Panc1 (cell line): ENCODE measurements around the gene B4GALNT4. TPM values are rescaled to one million over a fixed set of nuclear protein-coding genes. Genes with fewer than 3 reads are reported as not detected.

ENCODE experiments used
- ATAC-seq: fragments of 200-7000 bp; cut with Tn5 transposase; 2 replicates; pipeline ENCODE4 v1.9.1; 2020; ENCODE audit warnings: mild to moderate bottlenecking, moderate library complexity
- BruUV-seq: library from RNA; stranded (reverse); fragments of 400-500 nt; replicated peaks from 2 replicates; lab custom pipeline; 2021; lab: Mats Ljungman, UMichigan
- CTCF ChIA-PET: fragments of 300-600 bp; sonication (Branson Sonifier 250); formaldehyde crosslinking; loops from one replicate; lab custom pipeline; 2022; ENCODE audit warnings: antibody characterized with exemption; lab: Charles Lee
- POLR2A ChIA-PET: fragments of 300-600 bp; sonication (Branson Sonifier 250); formaldehyde crosslinking; loops from one replicate; lab custom pipeline; 2022; ENCODE audit warnings: antibody characterized with exemption; lab: Charles Lee
- DNase-seq: peaks from one replicate; pipeline ENCODE4 v3.0.0-alpha.2; 2010; ENCODE audit warnings: low read depth, low spot score
- H3K27ac ChIP-seq: 2 replicates; pipeline ENCODE4 v1.5.1; 2011; ENCODE audit warnings: mild to moderate bottlenecking, low read length, inconsistent platforms
- H3K27me3 ChIP-seq: fragments of 200-500 bp; sonication (Bioruptor generic); 2 replicates; pipeline ENCODE4 v1.6.0; 2014; ENCODE audit warnings: low read length, inconsistent platforms; ENCODE audit not compliant: control insufficient read depth, insufficient read depth
- H3K36me3 ChIP-seq: fragments of 200-500 bp; sonication (Bioruptor generic); 2 replicates; pipeline ENCODE4 v1.5.1; 2014; ENCODE audit warnings: inconsistent platforms, mild to moderate bottlenecking, low read length, moderate library complexity; ENCODE audit not compliant: control insufficient read depth, insufficient read depth
- H3K4me1 ChIP-seq: 2 replicates; pipeline ENCODE4 v1.5.1; 2011; ENCODE audit warnings: inconsistent platforms, mild to moderate bottlenecking, low read length, moderate library complexity; ENCODE audit not compliant: control insufficient read depth, insufficient read depth
- H3K4me3 ChIP-seq, 2 experiments: 2 replicates each; pipeline ENCODE4 v1.5.1; 2011 to 2012; ENCODE audit warnings: low read depth in 2 of 2, low read length in 2 of 2, mild to moderate bottlenecking in 2 of 2, inconsistent platforms in 1 of 2, moderate library complexity in 1 of 2
- H3K9me3 ChIP-seq: fragments of 200-500 bp; sonication (Bioruptor generic); 2 replicates; pipeline ENCODE4 v1.5.1; 2014; ENCODE audit warnings: low read depth, mild to moderate bottlenecking, inconsistent platforms, low read length, moderate library complexity; ENCODE audit not compliant: control insufficient read depth, insufficient read depth
- POLR2AphosphoS5 ChIP-seq: IDR thresholded peaks from 2 replicates; pipeline ENCODE4 v1.6.1; 2012; ENCODE audit warnings: mild to moderate bottlenecking, low read depth, low read length, moderate library complexity
- SIN3A ChIP-seq: IDR thresholded peaks from 2 replicates; pipeline ENCODE4 v1.6.1; 2012; ENCODE audit warnings: low read depth, mild to moderate bottlenecking, low read length, moderate library complexity, borderline replicate concordance; ENCODE audit not compliant: insufficient read depth
- TCF7L2 ChIP-seq: IDR thresholded peaks from 2 replicates; pipeline ENCODE4 v1.6.1; 2011; ENCODE audit warnings: mild to moderate bottlenecking, low read depth, low read length, inconsistent platforms
- in situ Hi-C: cut with HindIII; loops from 2 replicates; pipeline ENCODE4 v1.10.0; 2016; ENCODE audit warnings: low sequenced_read_pairs, low pct_unique_long_range_greater_than_20kb
- intact Hi-C: fragments of 100-400 bp; cut with micrococcal nuclease; formaldehyde crosslinking; loops from one replicate; pipeline ENCODE4 v1.10.0; 2022; ENCODE audit not compliant: unreplicated experiment
- total RNA-seq: library from RNA; stranded (reverse); gene quantifications from one replicate; pipeline ENCODE4 v1.2.1, GENCODE V29; 2021; ENCODE audit not compliant: unreplicated experiment
- TF ChIP-seq, protein P1 (sequence below), 2 experiments: IDR thresholded peaks; 2 replicates each; pipeline ENCODE4 v1.6.1; 2011 to 2012; ENCODE audit warnings: low read depth in 2 of 2, control low read depth in 1 of 2, low read length in 1 of 2, mild to moderate bottlenecking in 1 of 2, moderate library complexity in 1 of 2; ENCODE audit not compliant: insufficient read depth in 1 of 2
- TF ChIP-seq, protein P2 (sequence below): fragments of 450-650 bp; IDR thresholded peaks from 2 replicates; pipeline ENCODE4 v1.5.1; 2017; ENCODE audit warnings: mild to moderate bottlenecking

B4GALNT4 gene
- total RNA-seq, 1 experiment from 2014 or later: 122 TPM

DNA sequence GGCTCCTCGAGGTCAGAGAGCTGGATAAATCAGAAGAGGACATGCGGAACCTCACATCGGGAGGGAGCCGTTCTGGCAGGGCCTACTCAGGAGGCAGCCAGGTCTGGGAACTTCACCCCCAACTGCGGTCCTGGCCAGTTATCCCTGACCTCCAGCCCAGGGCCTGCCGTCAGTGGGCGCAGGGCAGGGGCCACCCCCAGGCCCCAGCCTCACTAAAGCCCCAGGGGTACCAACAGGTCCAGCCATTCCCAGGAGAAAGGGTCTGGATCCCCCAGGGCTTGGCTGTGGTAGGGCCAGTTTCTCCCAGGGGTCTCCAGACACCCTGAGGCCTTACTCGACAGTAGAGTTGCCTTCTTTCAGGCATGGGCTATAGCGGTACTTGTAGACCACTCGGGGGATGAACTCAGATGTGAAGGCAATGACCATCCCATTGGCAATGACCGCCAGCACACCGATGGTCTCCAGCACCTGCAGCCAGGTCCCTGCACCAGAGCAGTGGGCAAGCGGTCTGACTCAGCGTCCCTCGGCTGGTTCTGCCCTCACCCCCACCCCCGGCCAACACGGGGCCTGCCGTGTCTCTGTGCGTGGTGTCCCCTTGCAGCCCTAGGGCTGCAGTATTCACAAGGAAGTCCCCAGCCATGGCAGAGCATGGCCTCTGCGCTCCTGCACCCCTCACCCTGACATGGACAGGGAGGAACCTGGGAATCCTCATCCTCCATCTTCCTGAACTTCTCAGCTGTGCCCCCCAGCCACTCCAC lies 50.1 kb downstream of the B4GALNT4 start:
- POLR2A ChIA-PET: no interaction called here
- in situ Hi-C loops: no loop called here
- no peak for TF ChIP-seq POLR2AphosphoS5
- no peak for TF ChIP-seq SIN3A
- TF ChIP-seq, protein P1, sequence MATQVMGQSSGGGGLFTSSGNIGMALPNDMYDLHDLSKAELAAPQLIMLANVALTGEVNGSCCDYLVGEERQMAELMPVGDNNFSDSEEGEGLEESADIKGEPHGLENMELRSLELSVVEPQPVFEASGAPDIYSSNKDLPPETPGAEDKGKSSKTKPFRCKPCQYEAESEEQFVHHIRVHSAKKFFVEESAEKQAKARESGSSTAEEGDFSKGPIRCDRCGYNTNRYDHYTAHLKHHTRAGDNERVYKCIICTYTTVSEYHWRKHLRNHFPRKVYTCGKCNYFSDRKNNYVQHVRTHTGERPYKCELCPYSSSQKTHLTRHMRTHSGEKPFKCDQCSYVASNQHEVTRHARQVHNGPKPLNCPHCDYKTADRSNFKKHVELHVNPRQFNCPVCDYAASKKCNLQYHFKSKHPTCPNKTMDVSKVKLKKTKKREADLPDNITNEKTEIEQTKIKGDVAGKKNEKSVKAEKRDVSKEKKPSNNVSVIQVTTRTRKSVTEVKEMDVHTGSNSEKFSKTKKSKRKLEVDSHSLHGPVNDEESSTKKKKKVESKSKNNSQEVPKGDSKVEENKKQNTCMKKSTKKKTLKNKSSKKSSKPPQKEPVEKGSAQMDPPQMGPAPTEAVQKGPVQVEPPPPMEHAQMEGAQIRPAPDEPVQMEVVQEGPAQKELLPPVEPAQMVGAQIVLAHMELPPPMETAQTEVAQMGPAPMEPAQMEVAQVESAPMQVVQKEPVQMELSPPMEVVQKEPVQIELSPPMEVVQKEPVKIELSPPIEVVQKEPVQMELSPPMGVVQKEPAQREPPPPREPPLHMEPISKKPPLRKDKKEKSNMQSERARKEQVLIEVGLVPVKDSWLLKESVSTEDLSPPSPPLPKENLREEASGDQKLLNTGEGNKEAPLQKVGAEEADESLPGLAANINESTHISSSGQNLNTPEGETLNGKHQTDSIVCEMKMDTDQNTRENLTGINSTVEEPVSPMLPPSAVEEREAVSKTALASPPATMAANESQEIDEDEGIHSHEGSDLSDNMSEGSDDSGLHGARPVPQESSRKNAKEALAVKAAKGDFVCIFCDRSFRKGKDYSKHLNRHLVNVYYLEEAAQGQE (IDR thresholded peaks at IDR 0.05; ENCODE audit: insufficient read depth in 1 of 2, low read depth in 2 of 2, low read length in 1 of 2): no peak
- TF ChIP-seq, protein P2, sequence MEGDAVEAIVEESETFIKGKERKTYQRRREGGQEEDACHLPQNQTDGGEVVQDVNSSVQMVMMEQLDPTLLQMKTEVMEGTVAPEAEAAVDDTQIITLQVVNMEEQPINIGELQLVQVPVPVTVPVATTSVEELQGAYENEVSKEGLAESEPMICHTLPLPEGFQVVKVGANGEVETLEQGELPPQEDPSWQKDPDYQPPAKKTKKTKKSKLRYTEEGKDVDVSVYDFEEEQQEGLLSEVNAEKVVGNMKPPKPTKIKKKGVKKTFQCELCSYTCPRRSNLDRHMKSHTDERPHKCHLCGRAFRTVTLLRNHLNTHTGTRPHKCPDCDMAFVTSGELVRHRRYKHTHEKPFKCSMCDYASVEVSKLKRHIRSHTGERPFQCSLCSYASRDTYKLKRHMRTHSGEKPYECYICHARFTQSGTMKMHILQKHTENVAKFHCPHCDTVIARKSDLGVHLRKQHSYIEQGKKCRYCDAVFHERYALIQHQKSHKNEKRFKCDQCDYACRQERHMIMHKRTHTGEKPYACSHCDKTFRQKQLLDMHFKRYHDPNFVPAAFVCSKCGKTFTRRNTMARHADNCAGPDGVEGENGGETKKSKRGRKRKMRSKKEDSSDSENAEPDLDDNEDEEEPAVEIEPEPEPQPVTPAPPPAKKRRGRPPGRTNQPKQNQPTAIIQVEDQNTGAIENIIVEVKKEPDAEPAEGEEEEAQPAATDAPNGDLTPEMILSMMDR: no peak
- TF ChIP-seq TCF7L2: no peak

DNA sequence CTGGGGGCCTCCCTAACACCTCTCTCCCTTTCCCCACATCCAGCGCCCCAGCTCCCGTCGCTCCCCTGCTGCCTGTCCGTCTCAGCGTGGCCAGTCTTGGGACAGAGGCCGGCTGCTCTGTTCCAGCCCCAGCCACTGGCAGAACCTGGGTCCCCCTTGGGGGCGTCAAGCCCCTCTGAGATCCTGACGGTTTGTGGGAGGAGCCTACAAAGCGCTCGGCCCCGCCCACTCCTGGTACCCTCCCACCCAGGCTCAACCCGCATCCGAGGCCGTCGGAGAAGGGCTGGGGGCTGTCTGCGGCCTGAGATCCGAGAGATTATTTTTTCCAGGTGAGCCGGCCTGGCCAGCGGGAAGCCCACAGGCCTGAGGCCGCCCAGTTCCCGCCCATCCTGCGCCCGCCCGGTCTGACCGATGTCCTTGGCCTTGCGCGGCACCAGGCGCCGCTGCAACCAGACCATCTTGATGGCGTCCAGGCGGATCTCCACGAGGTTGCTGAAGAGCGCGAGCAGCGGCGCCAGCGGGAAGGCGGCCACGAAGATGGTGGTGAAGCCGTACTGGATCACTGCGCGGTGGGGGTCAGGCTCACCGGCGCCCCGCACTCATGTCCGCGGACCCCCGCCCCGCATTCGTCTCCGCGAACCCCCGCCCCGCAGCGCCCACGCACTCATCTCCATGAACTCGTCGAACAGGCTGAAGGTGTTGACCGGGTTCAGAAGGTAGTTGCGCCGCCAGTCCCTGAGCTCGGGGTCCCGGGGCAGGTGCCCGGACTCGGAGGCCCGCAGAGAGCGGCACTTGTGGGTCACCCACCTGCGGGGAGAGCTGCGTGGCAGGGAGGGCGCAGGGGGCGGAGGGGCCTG lies 51.0 kb downstream of the B4GALNT4 start:
- POLR2A ChIA-PET: no interaction called here
- TF ChIP-seq POLR2AphosphoS5 (no peak), SIN3A (no peak), TCF7L2 (no peak)
- TF ChIP-seq, protein P2: no peak
- TF ChIP-seq, protein P1 (IDR thresholded peaks at IDR 0.05; ENCODE audit: insufficient read depth in 1 of 2, low read depth in 2 of 2, low read length in 1 of 2): no peak
- in situ Hi-C loops (no loop called here), intact Hi-C loops (no loop called here)
- DNase-seq: no peak
- no peak overlapping the region for H3K27ac ChIP-seq
- no peaks in the 10 kb centered on the region for H3K36me3 ChIP-seq
- H3K4me3 ChIP-seq: no peak overlapping the region
- CTCF ChIA-PET: no interaction called here
- H3K4me1 ChIP-seq: peaks cover 22% of the 10 kb centered on the region
- no peak for ATAC-seq
- no peaks in the 10 kb centered on the region for H3K27me3 ChIP-seq
- no peaks in the 10 kb centered on the region for H3K9me3 ChIP-seq
- BruUV-seq: no TSS peak

More for the DNA sequence above, 50.1 kb downstream of the B4GALNT4 start:
- CTCF ChIA-PET: no interaction called here
- no TSS peak for BruUV-seq
- Histone ChIP-seq H3K9me3 (no peaks in the 10 kb centered on the region), H3K27ac (no peak overlapping the region), H3K4me3 (no peak overlapping the region), H3K36me3 (no peaks in the 10 kb centered on the region), H3K4me1 (peaks cover 31% of the 10 kb centered on the region), H3K27me3 (no peaks in the 10 kb centered on the region)
- DNase-seq (no peak), ATAC-seq (no peak)
- intact Hi-C loops: no loop called here
